ENCODE measurements around the gene PPP3CA. TPM values are rescaled to one million over a fixed set of nuclear protein-coding genes. Genes with fewer than 3 reads are reported as not detected.

Gene PPP3CA
- total and polyA plus RNA-seq, 2 experiments from 2014 or later, result 27.0 to 45.2 TPM

- no peak overlapping the region; the same call in 1 of the 2 replicates for H2AFZ ChIP-seq
- H3K9me2 ChIP-seq (ENCODE audit: insufficient read depth), result no peaks in the 10 kb centered on the region
- H3K4me2 ChIP-seq, result peak overlapping the region; percentile 87
- Mint-ChIP-seq H3K4me3 (peak overlapping the region; percentile 98), H3K27ac (peak overlapping the region; percentile 54), H3K36me3 (ENCODE audit: low read depth) (no peaks in the 10 kb centered on the region; the same call in 2 of the 3 replicates), H3K4me1 (peaks cover 29% of the 10 kb centered on the region), H3K27me3 (ENCODE audit: insufficient read depth, low read depth, poor library complexity) (peaks cover 17% of the 10 kb centered on the region), H3K9me3 (peaks cover 4% of the 10 kb centered on the region; the same call in 1 of the 3 replicates)
- peak overlapping the region; percentile 95 for H3K4me3 ChIP-seq
- peaks cover 50% of the 10 kb centered on the region for H3K79me2 ChIP-seq (replicated peaks; ENCODE audit: insufficient read depth)
- H3F3A ChIP-seq (replicated peaks; ENCODE audit: low read depth), result 0 out of 2 replicates have a peak, but pooled peaks cover 3% of the 10 kb centered on the region
- H3K27me3 ChIP-seq (ENCODE audit: insufficient read depth), result peaks cover 27% of the 10 kb centered on the region
- DNase-seq (ENCODE audit: low spot score) (peak; percentile 69), ATAC-seq (peak; percentile 4)
- TF ChIP-seq REST (IDR thresholded peaks at IDR 0.05; ENCODE audit: unreplicated experiment), result no peak
- 0 out of 4 replicates have a peak, but pooled peaks of 1 of the 2 experiments have one; percentile 10 for TF ChIP-seq CTCF (conservative IDR thresholded peaks at IDR 0.05; ENCODE audit: low read depth in 2 of 2)
- no peaks in the 10 kb centered on the region for H3K36me3 ChIP-seq (ENCODE audit: insufficient read depth)
- H4K20me1 ChIP-seq (replicated peaks; ENCODE audit: insufficient read depth), result 0 out of 2 replicates have a peak, but pooled peaks cover 5% of the 10 kb centered on the region
- H3K27ac ChIP-seq (ENCODE audit: low read depth), result no peak overlapping the region
- H3K4me1 ChIP-seq (ENCODE audit: insufficient read depth), result peaks cover 16% of the 10 kb centered on the region
Measured at GRCh38 chr4:101345596-101346350, 1.6 kb downstream of the PPP3CA start.

- DNase-seq (ENCODE audit: low spot score) (no peak), ATAC-seq (no peak)
- Histone ChIP-seq H4K20me1 (replicated peaks; ENCODE audit: insufficient read depth) (0 out of 2 replicates have a peak, but pooled peaks cover 5% of the 10 kb centered on the region), H3K4me2 (peak overlapping the region; percentile 87), H3K4me3 (peak overlapping the region; percentile 95), H3F3A (replicated peaks; ENCODE audit: low read depth) (0 out of 2 replicates have a peak, but pooled peaks cover 3% of the 10 kb centered on the region), H3K27me3 (ENCODE audit: insufficient read depth) (peaks cover 25% of the 10 kb centered on the region), H3K36me3 (ENCODE audit: insufficient read depth) (no peaks in the 10 kb centered on the region), H3K27ac (ENCODE audit: low read depth) (no peak overlapping the region), H3K9me2 (ENCODE audit: insufficient read depth) (no peaks in the 10 kb centered on the region), H3K79me2 (replicated peaks; ENCODE audit: insufficient read depth) (peaks cover 55% of the 10 kb centered on the region), H2AFZ (no peak overlapping the region), H3K4me1 (ENCODE audit: insufficient read depth) (peaks cover 16% of the 10 kb centered on the region)
- Mint-ChIP-seq H3K27me3 (ENCODE audit: insufficient read depth, low read depth, poor library complexity) (peaks cover 17% of the 10 kb centered on the region), H3K4me3 (peak overlapping the region; percentile 98), H3K9me3 (peaks cover 4% of the 10 kb centered on the region; the same call in 1 of the 3 replicates), H3K4me1 (peaks cover 29% of the 10 kb centered on the region), H3K27ac (peak overlapping the region; percentile 54), H3K36me3 (ENCODE audit: low read depth) (no peaks in the 10 kb centered on the region; the same call in 2 of the 3 replicates)
- TF ChIP-seq ETS1 (IDR thresholded peaks at IDR 0.05), result no peak
- no peak for TF ChIP-seq POLR2AphosphoS5 (IDR thresholded peaks at IDR 0.05; ENCODE audit: low read depth)
- TF ChIP-seq CREB1 (CRISPR knock-in tag; IDR thresholded peaks at IDR 0.05; ENCODE audit: low read depth), result no peak
- no peak for TF ChIP-seq STAT1 (IDR thresholded peaks at IDR 0.05; ENCODE audit: unreplicated experiment)
- no peak for TF ChIP-seq CTCF (conservative IDR thresholded peaks at IDR 0.05; ENCODE audit: low read depth in 2 of 2)
- TF ChIP-seq EZH2 (IDR thresholded peaks at IDR 0.05; ENCODE audit: low read depth, unreplicated experiment), result no peak
Measured at GRCh38 chr4:101345271-101345595, 2.1 kb downstream of the PPP3CA start.
